ENCODE measurements around the gene CCDC201.

The CCDC201 gene

DNA sequence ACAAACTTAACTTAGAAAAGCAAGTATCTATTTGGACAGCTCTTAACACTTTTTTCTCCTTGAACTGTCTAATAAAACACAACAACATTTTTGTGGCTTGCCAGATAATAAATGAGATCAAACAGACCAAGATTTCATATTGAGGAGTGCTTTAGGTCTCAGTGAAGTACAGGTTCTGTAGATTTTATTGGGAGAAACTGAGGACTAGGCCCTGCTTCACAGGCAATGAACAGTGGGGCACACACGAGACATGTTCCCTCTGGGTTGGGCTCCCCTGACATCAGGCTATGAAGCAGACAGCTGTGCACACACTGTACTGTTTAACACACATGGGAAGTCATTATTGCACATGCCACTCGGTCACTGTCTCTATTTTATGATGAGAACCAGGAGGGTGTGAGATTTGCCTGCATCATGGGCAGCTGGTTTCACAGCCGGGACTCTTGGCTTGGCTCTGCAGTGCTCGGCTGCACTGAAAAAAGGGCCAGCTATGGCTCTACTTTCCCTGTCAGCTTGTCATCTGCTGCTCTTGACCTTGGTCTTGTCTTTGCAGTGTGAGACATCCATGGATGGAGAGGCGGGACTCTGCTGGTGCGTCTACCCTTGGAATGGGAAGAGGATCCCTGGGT, 19.6 kb upstream of the CCDC201 start:
- no peak for DNase-seq

DNA sequence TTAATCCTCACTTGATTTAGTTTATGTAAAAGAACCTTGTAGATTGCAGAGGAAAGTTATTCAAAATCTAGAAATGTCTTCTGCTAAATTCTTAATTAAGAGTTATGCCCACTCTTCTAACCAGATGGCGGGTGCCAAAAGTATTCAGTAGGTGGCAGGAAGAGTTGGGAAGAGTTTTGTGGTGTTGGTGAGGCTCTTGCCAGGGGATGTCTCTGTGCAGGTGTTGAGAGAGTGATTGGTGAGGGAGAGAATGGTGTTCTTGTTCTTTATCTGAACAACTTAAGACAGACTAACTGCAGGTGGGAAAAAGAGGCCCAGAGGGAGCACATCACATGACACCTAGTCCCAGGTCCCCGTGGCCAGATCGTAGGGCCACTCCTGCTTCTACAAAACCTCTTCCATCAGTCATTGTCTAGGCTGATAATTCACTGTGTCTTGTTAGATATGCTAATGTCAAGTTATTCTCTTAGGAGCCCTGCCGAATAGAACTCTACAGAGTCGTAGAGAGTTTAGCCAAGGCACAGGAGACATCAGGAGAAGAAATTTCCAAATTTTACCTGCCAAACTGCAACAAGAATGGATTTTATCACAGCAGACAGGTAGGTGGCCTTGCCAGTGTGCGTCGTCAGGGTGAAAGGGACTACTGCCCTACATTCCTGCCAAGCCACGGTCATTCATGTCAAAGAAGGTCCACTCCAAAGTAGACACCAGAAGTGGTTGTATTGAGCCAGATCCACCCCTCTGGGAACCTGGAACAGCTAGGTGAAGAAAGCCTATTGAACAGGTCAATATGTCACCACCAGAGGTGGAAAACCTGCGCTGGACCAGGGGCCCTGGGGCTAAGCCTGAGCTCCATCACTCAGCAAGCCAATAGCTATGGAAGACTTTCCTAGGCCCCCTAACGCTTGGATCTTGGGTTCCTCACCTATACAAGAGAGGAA, 18.9 kb upstream of the CCDC201 start:
- no peak for DNase-seq

DNA sequence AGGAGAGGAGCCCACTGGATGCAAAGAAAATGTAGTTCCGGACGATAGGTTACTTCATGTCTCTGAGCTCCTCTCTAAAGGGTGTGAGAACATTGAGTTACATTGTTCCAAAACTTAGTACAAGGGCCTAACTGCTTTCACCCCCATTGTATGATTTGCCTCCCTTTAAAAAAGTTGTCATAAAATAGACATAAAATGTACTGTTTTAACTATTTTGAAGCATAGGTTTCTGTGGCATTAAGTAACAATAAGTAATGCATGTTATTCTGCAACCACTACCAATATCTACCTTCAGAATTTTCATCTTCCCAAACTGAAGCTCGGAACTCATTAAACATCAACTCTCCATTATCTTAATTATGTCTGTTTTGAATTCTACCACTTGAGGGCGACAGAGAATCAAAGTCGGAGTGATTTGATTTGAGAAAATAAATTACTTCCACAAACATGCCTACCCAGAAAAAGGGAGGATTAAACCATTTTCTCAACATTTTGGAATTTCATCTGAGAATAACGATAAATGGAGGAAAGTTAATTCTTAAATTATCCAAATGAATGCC, 18.1 kb upstream of the CCDC201 start:
- DNase-seq, result no peak

DNA sequence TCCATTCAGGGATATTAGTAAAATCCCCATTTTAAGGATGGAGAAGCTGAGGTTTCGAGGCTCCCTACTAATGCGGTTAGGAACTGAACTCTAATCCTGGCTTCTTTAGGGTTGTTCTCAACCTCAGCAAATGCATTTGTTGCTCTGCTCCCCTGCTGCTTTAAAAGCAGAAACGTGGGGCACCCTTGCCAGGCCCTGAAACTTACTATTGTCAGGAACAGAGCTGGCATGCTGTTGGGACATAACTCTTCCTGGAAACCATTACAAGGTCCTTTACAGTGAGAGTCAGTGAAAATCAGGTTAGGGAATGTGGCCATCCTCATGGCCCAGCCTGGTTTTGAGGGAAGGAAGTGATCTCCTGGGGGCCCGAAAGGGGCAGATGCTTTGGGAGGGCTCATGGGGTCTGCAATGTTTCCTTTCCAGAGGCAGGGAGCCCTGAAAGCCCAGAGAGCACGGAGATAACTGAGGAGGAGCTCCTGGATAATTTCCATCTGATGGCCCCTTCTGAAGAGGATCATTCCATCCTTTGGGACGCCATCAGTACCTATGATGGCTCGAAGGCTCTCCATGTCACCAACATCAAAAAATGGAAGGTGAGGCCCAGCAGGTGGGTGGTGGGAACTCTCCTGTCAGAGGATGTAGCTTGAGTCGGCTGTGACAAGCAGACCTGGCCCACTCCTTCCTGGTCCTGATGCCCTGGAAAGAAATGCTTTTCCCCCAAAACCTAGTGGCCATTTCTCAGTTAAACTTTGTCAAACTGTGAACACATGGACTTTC, 17.4 kb upstream of the CCDC201 start:
- DNase-seq, result no peak

DNA sequence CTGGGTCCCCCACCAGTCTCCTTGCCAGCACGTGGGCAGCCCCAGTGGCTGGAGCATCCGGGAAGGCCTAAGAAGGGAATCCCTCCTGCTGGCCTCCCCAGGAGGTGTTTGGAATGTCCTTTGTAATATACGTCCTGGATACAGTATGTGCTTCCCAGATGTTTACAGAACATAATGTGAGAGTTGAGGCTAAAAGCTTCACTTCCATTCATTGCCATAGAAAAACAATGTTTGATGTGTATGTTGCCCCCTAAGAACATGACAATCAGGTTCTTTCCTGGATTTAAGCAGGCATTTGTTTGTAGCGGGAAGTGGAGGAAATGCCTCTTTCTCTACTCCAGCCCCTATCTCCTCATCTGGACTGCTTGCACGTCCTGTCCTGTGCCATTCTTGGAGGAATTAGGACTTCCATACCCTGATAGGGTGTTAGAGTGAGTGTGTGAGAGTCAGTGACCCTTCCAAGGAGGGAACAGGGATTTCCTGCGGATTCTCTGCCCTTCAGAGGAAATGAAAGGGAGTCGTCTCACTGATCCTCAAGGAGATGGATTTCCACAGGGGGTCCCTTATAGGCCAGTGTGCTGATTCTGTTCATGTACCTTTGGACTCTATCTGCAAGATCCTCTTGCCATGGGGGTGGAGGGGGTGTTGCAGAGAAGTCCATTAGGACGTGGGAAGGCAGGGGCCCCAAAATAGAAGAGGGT, 16.6 kb upstream of the CCDC201 start:
- no peak for DNase-seq

DNA sequence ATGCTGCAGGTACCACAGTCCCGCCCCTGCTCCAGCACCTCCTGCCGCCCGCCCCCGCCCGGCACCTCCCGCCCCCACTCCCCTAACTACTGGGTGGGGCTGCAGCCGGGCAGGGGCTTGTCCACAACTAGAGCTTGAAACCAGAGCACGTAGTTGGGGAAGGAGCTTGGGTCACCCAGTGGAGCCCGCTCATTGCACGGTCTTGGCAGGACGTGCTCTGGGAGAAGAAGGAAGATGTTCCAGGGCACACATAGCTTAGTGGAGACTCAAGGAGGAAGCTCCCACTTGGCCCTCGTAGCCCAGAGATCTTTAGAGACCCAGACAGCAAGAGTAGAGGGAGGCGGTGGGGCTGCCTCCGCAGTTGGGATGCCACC, 16.1 kb upstream of the CCDC201 start:
- DNase-seq, result no peak

DNA sequence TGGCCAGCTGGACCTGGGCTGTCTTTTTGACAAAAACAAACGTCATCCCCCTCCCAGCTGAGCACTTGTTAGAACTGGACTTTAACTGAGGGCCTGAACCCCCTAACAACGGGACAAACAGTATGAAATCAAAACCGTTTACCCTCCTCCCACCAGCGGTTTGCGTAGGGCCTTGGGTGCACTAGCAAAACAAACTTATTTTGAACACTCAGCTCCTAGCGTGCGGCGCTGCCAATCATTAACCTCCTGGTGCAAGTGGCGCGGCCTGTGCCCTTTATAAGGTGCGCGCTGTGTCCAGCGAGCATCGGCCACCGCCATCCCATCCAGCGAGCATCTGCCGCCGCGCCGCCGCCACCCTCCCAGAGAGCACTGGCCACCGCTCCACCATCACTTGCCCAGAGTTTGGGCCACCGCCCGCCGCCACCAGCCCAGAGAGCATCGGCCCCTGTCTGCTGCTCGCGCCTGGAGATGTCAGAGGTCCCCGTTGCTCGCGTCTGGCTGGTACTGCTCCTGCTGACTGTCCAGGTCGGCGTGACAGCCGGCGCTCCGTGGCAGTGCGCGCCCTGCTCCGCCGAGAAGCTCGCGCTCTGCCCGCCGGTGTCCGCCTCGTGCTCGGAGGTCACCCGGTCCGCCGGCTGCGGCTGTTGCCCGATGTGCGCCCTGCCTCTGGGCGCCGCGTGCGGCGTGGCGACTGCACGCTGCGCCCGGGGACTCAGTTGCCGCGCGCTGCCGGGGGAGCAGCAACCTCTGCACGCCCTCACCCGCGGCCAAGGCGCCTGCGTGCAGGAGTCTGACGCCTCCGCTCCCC, 15.5 kb upstream of the CCDC201 start, which contains the start of gene IGFBP1:
IGFBP1 (plus strand) TSS at position 304 of the 808 bp plus-strand sequence; CDS start at position 469, 165 bp downstream.
- no peak for DNase-seq

DNA sequence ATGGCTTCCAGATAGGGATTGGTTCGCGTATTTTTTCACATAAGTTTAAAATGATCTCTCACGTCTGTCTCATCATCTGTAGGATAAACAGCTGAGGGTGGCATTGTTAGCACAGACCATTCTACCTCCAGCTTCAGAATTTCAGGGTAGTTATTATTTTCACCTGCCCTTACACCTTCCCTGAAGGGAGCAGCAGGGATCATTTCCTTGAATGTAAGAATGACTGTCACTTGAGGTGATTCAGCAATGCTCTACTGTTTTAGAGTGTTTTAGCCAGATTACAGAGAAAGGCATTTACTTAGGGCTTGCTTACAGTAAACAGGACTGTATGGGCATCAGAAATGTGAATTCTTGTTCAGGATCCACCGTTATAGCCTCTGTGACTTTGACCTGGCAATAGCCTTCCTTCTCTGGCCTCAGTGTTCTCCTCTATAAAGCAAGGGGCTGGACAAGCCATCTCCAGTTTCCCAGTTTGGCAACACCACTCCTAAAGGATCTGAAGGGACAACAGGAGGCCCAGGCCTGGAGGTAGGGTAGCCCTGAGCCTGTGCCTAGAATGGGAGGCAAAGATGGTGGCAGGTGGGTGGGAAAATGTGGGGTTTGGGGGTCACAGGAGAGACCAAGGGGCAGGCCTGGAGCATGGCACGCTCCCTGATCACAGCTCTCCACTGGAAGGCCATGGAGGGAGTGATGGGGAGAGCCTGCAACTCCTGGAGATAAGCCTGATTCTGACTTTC, 14.2 kb upstream of the CCDC201 start:
- DNase-seq, result no peak

DNA sequence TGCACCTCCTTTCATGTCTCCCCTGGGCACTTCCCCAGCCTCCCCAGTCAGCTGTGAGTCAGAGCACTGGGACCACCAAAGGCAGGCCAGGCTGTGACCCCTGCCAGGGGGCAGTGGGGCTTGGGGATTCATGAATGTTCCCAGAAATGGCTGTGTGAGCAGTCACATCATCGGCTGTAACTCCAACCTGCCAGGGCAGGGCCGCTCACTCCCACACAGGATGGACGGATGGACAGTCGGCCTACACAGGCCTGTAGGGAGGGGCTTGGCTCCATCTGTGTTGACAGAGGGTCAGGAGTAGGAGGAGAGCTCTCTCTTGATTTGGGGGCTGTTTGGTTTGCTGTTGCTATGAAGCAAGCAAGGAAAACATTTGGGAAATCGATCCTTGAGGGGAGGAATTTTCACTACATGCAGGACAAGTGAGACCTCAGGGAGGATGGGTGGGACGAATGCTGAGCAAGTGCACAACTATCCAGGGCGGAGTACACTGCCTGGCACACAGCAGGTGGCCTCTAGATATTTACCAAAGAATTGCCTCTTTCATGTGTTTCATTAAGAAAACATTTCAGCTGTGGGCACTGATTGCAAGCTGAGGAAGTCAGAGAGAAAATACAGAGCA, 12.5 kb upstream of the CCDC201 start:
- no peak for DNase-seq

DNA sequence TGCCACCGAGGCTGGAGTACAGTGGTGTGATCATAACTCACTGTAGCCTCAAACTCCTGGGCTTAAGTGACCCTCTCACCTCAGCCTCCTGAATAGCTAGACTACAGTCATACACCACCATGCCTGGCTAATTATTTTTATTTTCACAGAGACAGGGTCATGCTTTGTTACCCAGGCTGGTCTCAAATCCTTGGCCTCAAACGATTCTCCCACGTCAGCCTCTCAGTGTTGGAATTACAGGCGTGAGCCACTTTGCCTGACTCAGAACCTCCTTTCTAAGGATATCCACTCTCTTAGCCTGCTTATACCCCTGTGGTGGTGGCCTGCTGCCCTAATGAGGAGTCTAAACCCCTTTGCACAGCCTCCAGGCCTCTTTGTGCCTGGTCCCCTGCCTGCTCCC, 11.3 kb upstream of the CCDC201 start:
- DNase-seq, result no peak

DNA sequence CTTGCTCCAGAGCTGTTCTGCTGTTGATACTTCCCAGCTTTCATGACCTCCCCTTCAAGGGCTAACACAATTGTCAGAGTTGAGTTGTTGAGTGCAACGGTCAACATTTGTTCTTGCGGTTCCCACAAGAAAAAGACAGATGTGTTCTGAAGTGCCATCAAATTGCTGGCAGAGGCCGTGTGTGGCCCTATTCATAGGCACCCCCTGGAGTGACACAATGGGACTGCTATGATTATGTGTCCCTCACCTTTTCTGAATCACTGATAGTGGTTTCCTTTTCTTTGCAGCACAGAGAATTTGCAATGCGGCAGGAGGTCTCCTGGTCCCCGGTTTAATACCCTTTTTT, 9.6 kb upstream of the CCDC201 start:
- no peak for DNase-seq

DNA sequence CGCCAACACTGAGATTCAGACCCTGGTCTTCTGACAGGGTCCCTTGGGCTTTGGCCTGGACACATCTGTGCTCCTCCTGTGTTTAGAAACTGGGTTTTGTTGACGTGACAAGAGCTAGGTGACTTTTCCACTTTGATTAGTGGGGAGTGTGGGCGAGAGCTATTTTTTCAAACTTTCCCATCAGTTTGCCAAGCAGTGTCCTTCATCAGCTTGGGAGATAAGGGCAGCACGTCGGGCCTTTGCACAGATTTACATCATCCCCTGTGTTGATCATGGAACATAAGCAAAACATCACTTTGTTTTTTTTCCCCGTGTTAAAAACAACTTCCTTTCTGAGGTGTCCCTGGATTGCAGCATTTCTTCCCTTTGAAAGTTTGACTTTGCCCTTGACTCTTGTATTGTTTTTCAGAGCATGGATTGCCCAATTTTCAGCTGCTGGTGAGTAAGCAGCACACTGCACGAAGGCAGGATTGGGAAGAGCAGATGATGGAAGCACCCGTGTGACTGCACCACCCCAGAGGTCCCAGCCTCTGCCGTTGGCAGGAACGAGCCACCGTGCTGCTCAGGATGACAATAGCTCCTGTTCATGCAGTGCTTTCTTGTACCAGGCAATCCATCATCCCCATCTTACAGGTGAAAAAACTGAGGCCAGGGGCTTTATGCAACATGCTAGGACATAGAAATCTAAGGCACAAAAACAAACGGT, 9.0 kb upstream of the CCDC201 start:
- no peak for DNase-seq

DNA sequence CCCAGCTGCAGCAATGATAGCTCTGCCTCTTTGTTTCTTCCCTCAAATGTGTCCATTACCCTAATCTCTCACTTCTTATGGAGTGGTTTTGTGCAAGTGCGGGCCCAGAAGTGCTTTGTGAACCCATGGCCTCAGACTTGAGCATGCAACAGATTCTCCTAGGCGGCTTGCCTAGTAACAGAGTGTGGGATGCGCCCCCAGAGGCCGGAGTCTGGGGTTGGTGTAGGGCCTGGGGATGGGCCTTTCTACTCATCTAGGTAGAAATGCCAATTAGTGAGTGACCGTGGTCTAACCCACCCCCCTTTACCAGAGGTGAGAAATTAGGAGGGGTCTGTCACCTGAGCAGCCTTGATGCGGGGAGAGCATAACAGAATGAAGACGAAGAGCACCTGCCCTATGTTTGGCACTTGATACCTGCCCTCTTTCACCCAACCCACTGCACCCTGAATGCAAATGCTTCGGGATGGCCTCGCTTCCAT, 8.4 kb upstream of the CCDC201 start:
- no peak for DNase-seq

DNA sequence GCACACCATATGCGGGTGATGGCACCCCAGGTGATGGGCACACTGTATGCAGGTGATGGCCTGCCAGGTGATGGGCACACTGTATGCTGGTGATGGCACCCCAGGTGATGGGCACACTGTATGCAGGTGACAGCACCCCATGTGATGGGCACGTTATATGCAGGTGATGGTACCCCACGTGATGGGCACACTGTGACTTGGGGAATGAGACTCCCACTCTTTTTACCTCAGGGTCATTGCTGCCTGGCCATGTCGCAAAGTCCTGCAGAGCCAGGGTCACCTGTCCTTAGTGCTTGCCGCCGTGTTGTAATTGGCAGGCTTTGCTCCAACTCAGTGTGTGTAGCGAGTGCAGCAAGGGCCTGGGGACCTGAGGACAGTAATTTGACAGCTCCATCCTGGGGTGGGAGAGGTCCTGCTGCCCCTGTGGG, 7.6 kb upstream of the CCDC201 start:
- DNase-seq, result no peak

DNA sequence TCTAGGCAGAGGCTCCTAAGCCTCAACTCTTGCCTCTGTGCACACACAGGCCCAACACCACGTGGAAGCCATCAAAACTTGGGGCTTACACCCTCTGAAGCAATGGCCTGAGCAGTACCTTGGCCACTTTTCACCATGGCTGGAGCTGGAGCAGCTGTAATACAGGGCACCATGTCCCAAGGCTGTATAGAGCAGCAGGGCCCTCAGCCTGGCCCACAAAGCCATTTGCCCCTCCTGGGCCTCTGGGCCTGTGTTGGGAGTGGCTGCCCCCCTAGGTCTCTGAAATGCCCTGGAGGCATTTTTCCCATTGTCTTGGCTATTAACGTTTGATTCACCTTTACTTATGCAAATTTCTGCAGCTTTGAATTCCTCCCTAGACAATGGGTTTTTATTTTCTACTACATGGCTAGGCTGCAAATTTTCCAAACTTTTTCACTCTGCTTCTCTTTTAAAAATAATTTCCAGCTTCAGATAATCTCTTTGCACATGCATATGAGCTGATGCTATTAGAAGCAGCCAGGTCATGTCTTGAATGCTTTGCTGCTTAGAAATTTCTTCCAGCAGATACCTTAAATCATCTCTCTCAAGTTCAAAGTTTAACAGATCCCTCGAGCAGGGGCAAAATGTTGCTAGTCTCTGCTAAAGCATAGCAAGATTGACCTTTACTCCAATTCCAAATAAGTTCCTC, 5.7 kb upstream of the CCDC201 start:
- DNase-seq, result no peak

DNA sequence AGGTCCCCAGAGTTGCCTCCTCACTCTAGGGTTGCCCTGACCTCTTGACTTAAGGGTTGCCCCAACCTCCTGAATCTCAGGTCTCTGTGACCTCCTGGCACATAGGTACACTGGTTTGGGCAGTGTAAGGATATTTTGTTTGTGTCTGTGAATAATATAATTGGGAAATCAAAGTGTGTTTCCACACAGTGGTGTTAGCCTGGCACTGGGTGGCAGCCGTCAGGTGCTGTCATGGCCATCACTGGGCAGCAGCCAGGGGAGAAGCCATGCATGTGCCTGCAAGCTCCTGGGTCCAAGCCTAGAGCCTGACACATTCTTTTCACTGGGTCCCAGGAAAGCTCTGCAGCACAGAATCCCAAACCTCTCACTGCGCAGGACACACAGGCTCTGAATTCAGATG, 3.6 kb upstream of the CCDC201 start:
- DNase-seq, result no peak

DNA sequence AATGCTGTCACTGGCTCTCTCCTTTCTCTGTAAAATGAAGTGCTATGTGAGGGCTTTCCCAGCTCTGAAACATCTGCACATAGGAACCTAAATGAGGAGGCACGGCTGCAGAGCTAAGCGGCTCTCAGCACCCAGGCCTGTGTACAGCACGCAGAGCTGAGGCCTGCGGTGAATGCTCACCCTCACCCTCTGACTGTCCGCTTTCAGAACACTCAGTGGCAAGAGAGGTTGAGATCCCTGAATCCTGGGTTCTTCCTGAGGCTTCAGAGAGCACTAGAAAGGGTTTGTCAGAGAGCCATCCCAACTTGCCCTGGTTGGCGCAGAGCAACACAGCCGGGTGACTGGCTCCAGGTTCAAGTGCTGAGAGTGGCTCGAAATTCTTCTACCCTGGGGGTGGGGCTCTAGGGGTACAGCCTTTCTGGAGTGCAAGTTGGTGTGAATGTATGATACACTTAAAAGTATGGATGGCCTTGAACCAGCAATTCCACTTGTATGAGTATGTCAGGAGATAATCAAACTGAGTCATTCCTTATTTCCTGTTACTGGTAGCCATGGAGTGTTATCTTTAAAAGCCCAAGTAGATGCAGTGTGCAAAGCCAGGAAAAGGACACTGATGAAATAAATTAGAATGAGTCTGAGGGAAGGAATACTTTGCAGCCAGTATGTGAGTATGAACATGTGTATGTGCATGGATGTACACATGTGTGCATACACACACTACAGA, 1.7 kb upstream of the CCDC201 start:
- peak; percentile 77 for DNase-seq

DNA sequence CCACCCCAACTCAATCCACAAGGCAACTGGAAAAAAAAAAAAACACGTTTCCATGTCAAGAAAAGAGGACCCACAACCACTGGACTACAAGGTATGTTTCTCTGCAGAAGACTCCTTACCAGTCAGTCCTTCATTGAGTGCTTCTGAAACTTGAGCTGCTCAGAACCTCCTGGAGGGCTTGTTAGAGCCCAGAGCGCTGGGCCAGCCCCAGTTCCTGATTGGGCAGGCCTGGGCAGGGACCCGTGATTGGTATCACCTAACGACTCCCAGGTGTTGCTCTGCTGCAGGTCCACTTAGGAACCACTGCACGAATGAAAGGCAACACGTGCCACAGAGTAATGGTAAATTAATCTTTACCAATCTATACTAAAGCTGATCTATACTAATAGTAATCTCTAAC, 473 bp upstream of the CCDC201 start:
- no peak for DNase-seq
